Lower leg skin (tissue), 4 donors: ENCODE measurements around the gene RPS26. TPM values are rescaled to one million over a fixed set of nuclear protein-coding genes. Genes with fewer than 3 reads are reported as not detected.

Experiments
- DNase-seq, 2 donors: peaks; one replicate each; pipeline ENCODE4 v3.0.0-alpha.2; 2019; ENCODE audit warnings: low spot score in 2 of 2
- H3K4me3 ChIP-seq: fragments of 200-600 bp; sonication (generic); 2 replicates; pipeline ENCODE4 v1.5.1; 2017; ENCODE audit warnings: mild to moderate bottlenecking, low read depth; ENCODE audit not compliant: poor library complexity, severe bottlenecking
- POLR2A ChIP-seq, 2 donors: fragments of 450-650 bp; IDR thresholded peaks; one replicate each; pipeline ENCODE4 v1.6.1; 2016 to 2017; ENCODE audit warnings: antibody characterized with exemption in 2 of 2, mild to moderate bottlenecking in 1 of 2, moderate library complexity in 1 of 2
- WGBS, 2 donors: methylation state at CpG; one replicate each; pipeline ENCODE4 v1.1.5; 2018; 5-methylcytosine and 5-hydroxymethylcytosine counted together
- intact Hi-C: fragments of 100-400 bp; cut with DNase I; formaldehyde crosslinking; loops from one replicate; pipeline ENCODE4 v1.15.0; 2023; ENCODE audit warnings: low total_unique reads
- total RNA-seq, 4 donors: library from RNA; depleted of rRNA; stranded (reverse); fragments of >200 nt; gene quantifications; one replicate each; pipeline ENCODE4 v1.1.0, GENCODE V29; 2016
- TF ChIP-seq, protein P1 (sequence below), 3 donors: fragments of 450-650 bp; IDR thresholded peaks; one replicate each; pipeline ENCODE4 v1.5.1; 2016; ENCODE audit warnings: antibody characterized with exemption in 3 of 3, mild to moderate bottlenecking in 3 of 3, moderate library complexity in 2 of 3

The RPS26 gene
- total RNA-seq, 4 donors from 2014 or later = 390 to 2,886 (median 552) TPM

DNA sequence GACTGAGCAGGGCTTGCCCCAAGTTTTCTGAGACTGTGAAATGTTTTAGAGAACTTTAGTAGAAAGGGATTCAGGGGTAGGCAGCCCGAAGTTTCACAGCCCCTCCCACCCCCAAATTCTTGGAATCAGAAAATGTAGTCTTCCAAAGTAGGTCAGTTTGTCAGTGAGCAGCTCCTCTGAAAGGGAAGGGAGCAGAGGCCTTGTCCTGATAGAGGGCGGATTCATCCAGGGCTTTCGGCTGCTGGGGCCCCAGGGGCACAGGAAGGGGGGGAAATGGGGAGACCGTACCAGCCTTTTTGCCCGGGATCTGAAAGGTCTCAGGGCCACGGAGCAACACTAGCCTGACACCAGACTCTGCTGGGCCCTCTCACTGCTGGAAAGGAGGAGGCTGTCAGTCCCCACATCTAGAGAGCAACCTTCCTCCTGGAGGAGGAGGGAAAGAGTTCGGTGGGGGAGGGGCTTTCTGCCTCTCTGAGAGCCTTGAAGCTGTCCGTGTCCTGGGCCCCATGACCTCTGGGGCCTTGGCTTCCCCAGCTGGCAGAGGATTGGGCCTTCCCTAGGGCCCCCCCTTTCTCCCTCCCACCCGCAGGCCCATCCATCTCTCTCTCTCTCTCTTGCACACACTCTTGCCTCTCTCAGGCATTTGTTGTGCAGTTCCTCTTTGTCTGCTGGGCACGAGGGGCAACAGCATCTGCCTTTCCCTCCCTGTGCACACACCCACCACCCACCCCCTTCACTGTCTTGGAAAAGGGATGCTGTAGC lies 21.1 kb upstream of the RPS26 start, which contains the start of gene IKZF4:
TSS of gene IKZF4 (plus strand) at position 621 of the 762 bp plus-strand sequence. CDS start 451 bp downstream, outside the sequence.
- intact Hi-C loops = no loop called here
- no peak for DNase-seq

DNA sequence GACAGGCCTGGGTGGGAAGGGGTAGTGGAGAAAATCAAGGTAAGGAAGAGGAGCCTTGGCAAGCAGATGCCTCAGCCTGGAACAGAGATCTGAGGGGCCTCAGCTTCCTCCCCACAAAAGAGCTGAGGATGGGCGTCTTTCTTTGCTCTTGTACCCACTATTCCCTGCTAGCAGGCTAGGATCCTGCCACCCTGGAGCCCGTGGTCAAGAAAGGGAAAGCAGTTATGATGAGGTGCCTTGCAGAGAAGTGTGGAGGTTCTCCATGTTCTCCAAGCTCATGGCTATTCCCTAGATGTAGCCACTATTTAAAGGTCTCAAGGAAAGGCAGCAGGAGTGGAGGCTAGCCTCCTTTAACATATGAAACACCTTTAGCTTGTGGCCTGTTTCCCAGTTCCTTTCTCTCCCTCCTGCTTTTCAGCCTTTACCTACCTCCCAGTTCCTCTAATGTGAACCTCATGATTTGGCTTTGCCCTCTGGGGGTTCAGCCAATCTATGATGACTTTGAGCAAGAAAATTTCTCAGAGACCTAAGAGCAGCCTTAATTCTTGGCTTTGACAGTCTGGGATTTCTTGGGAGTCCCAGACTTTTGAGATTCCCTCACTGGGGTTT lies 19.7 kb upstream of the RPS26 start:
- intact Hi-C loops = no loop called here
- H3K4me3 ChIP-seq = no peak overlapping the region
- no peak for TF ChIP-seq POLR2A (IDR thresholded peaks at IDR 0.05)
- TF ChIP-seq, protein P1, sequence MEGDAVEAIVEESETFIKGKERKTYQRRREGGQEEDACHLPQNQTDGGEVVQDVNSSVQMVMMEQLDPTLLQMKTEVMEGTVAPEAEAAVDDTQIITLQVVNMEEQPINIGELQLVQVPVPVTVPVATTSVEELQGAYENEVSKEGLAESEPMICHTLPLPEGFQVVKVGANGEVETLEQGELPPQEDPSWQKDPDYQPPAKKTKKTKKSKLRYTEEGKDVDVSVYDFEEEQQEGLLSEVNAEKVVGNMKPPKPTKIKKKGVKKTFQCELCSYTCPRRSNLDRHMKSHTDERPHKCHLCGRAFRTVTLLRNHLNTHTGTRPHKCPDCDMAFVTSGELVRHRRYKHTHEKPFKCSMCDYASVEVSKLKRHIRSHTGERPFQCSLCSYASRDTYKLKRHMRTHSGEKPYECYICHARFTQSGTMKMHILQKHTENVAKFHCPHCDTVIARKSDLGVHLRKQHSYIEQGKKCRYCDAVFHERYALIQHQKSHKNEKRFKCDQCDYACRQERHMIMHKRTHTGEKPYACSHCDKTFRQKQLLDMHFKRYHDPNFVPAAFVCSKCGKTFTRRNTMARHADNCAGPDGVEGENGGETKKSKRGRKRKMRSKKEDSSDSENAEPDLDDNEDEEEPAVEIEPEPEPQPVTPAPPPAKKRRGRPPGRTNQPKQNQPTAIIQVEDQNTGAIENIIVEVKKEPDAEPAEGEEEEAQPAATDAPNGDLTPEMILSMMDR (IDR thresholded peaks at IDR 0.05) = no peak
- 66 to 76% methylated on average over 2 of the region's 2 CpGs for WGBS, 2 donors
- no peak for DNase-seq

More for the DNA sequence above, 21.1 kb upstream of the RPS26 start, which contains the start of gene IKZF4:
- 44 to 49% methylated on average over 10 of the region's 10 CpGs for WGBS, 2 donors
- H3K4me3 ChIP-seq = no peak within 1 kb of the TSS
- TF ChIP-seq, protein P1 (IDR thresholded peaks at IDR 0.05) = no peak
- TF ChIP-seq POLR2A (IDR thresholded peaks at IDR 0.05) = no peak

- no peak for DNase-seq
- TF ChIP-seq POLR2A (IDR thresholded peaks at IDR 0.05) = no peak
- TF ChIP-seq, protein P1 (IDR thresholded peaks at IDR 0.05) = no peak
- no peak overlapping the region for H3K4me3 ChIP-seq
- intact Hi-C loops = loop anchor here (5.0 kb wide), 1 partner anchor 1489 kb away; no protein-coding TSS in a partner anchor
- WGBS, 2 donors = 53 to 58% methylated on average over 5 of the region's 5 CpGs
These were observed 13.1 kb upstream of the RPS26 start for GRCh38 chr12:56028511-56029165.

GRCh38 chr12:56029166-56029519 lies 12.6 kb upstream of the RPS26 start:
- no peak for TF ChIP-seq POLR2A (IDR thresholded peaks at IDR 0.05)
- TF ChIP-seq, protein P1 (IDR thresholded peaks at IDR 0.05) = no peak
- H3K4me3 ChIP-seq = no peak overlapping the region
- DNase-seq = no peak
- intact Hi-C loops = loop anchor here (5.0 kb wide), 1 partner anchor 1488 kb away; no protein-coding TSS in a partner anchor

GRCh38 chr12:56029666-56030293 lies 11.9 kb upstream of the RPS26 start:
- DNase-seq = no peak
- intact Hi-C loops = loop anchor here (5.0 kb wide), 1 partner anchor 1488 kb away; no protein-coding TSS in a partner anchor
- no peak overlapping the region for H3K4me3 ChIP-seq
- TF ChIP-seq, protein P1 (IDR thresholded peaks at IDR 0.05) = no peak
- no peak for TF ChIP-seq POLR2A (IDR thresholded peaks at IDR 0.05)
- 81 to 83% methylated on average over 6 of the region's 6 CpGs for WGBS, 2 donors
